Measurements from ENCODE around the gene CPNE7. TPM values are rescaled to one million over a fixed set of nuclear protein-coding genes. Genes with fewer than 3 reads are reported as not detected.

CPNE7 gene
- total and polyA plus RNA-seq, 4 donors: 0.30 to 0.56 (median 0.47) TPM; not detected in 1

DNA sequence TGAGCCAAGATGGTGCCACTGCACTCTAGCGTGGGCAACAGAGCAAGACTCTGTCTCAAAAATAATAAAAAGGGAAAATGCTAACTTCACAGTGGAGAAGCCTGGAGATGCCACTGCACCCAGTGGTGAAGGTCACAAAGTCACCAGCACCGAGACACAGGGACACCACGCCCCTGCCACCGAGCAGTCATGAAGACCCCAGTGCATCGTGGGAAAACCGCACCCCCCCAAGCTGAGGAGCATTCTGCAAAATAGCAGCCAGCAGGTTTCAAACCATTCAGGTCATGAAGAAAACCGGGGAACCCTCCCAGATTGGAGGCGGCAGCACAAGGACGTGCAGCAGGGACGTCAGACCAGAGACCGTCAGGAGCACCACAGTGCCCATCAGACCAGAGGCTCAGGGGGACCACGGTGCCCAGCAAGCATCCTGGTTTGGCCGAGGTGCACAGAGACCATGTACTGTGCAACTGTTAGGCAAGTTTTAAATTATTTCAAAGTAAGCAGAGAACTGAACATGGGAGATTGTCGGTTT, 68.3 kb downstream of the CPNE7 start:
- Histone ChIP-seq H3K4me3 (ENCODE audit: low read depth in 1 of 3, low read length in 3 of 3) (no peak overlapping the region), H3K9ac (ENCODE audit: low read depth in 1 of 2, low read length in 2 of 2) (no peak overlapping the region), H3K27me3 (ENCODE audit: control insufficient read depth in 4 of 4, insufficient read depth in 4 of 4, low read length in 3 of 4) (no peaks in the 10 kb centered on the region), H3K36me3 (ENCODE audit: control insufficient read depth in 4 of 4, insufficient read depth in 3 of 4, low read depth in 1 of 4, low read length in 3 of 4) (peaks cover 11 to 31% (median 17%) of the 10 kb centered on the region in 4 donors), H3K4me1 (ENCODE audit: control insufficient read depth in 4 of 4, insufficient read depth in 4 of 4, low read length in 3 of 4) (peaks cover 0 to 6% (median 3%) of the 10 kb centered on the region in 4 donors), H3K27ac (ENCODE audit: low read depth in 1 of 2, low read length in 2 of 2) (no peak overlapping the region), H3K9me3 (ENCODE audit: control insufficient read depth in 4 of 4, low read length in 3 of 4) (no peaks in the 10 kb centered on the region)
- no peak for TF ChIP-seq EGR1 (IDR thresholded peaks at IDR 0.05; ENCODE audit: low read depth in 2 of 2)
- no peak for TF ChIP-seq RAD21 (IDR thresholded peaks at IDR 0.05)
- no peak for TF ChIP-seq SP1 (IDR thresholded peaks at IDR 0.05)
- no peak for TF ChIP-seq FOXA1 (IDR thresholded peaks at IDR 0.05)
- no peak for TF ChIP-seq HNF4G (IDR thresholded peaks at IDR 0.05)
- TF ChIP-seq, protein P1, sequence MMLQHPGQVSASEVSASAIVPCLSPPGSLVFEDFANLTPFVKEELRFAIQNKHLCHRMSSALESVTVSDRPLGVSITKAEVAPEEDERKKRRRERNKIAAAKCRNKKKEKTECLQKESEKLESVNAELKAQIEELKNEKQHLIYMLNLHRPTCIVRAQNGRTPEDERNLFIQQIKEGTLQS (IDR thresholded peaks at IDR 0.05): no peak
- TF ChIP-seq, protein P2, sequence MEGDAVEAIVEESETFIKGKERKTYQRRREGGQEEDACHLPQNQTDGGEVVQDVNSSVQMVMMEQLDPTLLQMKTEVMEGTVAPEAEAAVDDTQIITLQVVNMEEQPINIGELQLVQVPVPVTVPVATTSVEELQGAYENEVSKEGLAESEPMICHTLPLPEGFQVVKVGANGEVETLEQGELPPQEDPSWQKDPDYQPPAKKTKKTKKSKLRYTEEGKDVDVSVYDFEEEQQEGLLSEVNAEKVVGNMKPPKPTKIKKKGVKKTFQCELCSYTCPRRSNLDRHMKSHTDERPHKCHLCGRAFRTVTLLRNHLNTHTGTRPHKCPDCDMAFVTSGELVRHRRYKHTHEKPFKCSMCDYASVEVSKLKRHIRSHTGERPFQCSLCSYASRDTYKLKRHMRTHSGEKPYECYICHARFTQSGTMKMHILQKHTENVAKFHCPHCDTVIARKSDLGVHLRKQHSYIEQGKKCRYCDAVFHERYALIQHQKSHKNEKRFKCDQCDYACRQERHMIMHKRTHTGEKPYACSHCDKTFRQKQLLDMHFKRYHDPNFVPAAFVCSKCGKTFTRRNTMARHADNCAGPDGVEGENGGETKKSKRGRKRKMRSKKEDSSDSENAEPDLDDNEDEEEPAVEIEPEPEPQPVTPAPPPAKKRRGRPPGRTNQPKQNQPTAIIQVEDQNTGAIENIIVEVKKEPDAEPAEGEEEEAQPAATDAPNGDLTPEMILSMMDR (IDR thresholded peaks at IDR 0.05; ENCODE audit: low read depth, low read length, missing input control): no peak
- no peak for TF ChIP-seq GABPA (IDR thresholded peaks at IDR 0.05 in 1 of 2, conservative IDR thresholded peaks at IDR 0.05 in 1 of 2)
- no peak for TF ChIP-seq HNF4A (conservative IDR thresholded peaks at IDR 0.05)
- TF ChIP-seq, protein P3, sequence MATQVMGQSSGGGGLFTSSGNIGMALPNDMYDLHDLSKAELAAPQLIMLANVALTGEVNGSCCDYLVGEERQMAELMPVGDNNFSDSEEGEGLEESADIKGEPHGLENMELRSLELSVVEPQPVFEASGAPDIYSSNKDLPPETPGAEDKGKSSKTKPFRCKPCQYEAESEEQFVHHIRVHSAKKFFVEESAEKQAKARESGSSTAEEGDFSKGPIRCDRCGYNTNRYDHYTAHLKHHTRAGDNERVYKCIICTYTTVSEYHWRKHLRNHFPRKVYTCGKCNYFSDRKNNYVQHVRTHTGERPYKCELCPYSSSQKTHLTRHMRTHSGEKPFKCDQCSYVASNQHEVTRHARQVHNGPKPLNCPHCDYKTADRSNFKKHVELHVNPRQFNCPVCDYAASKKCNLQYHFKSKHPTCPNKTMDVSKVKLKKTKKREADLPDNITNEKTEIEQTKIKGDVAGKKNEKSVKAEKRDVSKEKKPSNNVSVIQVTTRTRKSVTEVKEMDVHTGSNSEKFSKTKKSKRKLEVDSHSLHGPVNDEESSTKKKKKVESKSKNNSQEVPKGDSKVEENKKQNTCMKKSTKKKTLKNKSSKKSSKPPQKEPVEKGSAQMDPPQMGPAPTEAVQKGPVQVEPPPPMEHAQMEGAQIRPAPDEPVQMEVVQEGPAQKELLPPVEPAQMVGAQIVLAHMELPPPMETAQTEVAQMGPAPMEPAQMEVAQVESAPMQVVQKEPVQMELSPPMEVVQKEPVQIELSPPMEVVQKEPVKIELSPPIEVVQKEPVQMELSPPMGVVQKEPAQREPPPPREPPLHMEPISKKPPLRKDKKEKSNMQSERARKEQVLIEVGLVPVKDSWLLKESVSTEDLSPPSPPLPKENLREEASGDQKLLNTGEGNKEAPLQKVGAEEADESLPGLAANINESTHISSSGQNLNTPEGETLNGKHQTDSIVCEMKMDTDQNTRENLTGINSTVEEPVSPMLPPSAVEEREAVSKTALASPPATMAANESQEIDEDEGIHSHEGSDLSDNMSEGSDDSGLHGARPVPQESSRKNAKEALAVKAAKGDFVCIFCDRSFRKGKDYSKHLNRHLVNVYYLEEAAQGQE (IDR thresholded peaks at IDR 0.05): no peak
- TF ChIP-seq JUND (IDR thresholded peaks at IDR 0.05): no peak
- TF ChIP-seq NR2F2 (IDR thresholded peaks at IDR 0.05): no peak
- no peak for TF ChIP-seq TAF1 (conservative IDR thresholded peaks at IDR 0.05)
- TF ChIP-seq, protein P4, sequence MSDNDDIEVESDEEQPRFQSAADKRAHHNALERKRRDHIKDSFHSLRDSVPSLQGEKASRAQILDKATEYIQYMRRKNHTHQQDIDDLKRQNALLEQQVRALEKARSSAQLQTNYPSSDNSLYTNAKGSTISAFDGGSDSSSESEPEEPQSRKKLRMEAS (IDR thresholded peaks at IDR 0.05): no peak
- no peak for TF ChIP-seq RXRA (IDR thresholded peaks at IDR 0.05)
- TF ChIP-seq, protein P5, sequence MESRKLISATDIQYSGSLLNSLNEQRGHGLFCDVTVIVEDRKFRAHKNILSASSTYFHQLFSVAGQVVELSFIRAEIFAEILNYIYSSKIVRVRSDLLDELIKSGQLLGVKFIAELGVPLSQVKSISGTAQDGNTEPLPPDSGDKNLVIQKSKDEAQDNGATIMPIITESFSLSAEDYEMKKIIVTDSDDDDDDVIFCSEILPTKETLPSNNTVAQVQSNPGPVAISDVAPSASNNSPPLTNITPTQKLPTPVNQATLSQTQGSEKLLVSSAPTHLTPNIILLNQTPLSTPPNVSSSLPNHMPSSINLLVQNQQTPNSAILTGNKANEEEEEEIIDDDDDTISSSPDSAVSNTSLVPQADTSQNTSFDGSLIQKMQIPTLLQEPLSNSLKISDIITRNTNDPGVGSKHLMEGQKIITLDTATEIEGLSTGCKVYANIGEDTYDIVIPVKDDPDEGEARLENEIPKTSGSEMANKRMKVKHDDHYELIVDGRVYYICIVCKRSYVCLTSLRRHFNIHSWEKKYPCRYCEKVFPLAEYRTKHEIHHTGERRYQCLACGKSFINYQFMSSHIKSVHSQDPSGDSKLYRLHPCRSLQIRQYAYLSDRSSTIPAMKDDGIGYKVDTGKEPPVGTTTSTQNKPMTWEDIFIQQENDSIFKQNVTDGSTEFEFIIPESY (IDR thresholded peaks at IDR 0.05): no peak
- no peak for TF ChIP-seq YY1 (IDR thresholded peaks at IDR 0.05)
- no peak for TF ChIP-seq FOXA2 (IDR thresholded peaks at IDR 0.05)
- no peak for DNase-seq (ENCODE audit: low spot score)
- WGBS: 80% methylated on average over 14 of the region's 14 CpGs
